Liver (tissue), 9 donors: ENCODE results near the gene DPRX. TPM values are rescaled to one million over a fixed set of nuclear protein-coding genes. Genes with fewer than 3 reads are reported as not detected.

Experiments used
- DNase-seq: peaks from one replicate; pipeline ENCODE4 v3.0.0-alpha.2; 2017; ENCODE audit warnings: low spot score
- H3K27ac ChIP-seq, 2 donors: one replicate each; pipeline ENCODE4 v1.7.0; 2013; ENCODE audit warnings: inconsistent platforms in 2 of 2, low read length in 2 of 2, control low read depth in 1 of 2, low read depth in 1 of 2, mild to moderate bottlenecking in 1 of 2
- H3K27me3 ChIP-seq, 4 donors: one replicate each; pipeline versions ENCODE4 v1.6.1 to v1.7.0; 2013; ENCODE audit warnings: low read length in 3 of 4, inconsistent platforms in 1 of 4, mild to moderate bottlenecking in 1 of 4, moderate library complexity in 1 of 4; ENCODE audit not compliant: control insufficient read depth in 4 of 4, insufficient read depth in 4 of 4
- H3K36me3 ChIP-seq, 4 donors: one replicate each; pipeline versions ENCODE4 v1.6.1 to v1.7.0; 2013; ENCODE audit warnings: low read length in 3 of 4, mild to moderate bottlenecking in 3 of 4, low read depth in 1 of 4, moderate library complexity in 1 of 4; ENCODE audit not compliant: control insufficient read depth in 4 of 4, insufficient read depth in 3 of 4
- H3K4me1 ChIP-seq, 4 donors: one replicate each; pipeline versions ENCODE4 v1.6.1 to v1.7.0; 2013; ENCODE audit warnings: low read length in 3 of 4, mild to moderate bottlenecking in 3 of 4, moderate library complexity in 1 of 4; ENCODE audit not compliant: control insufficient read depth in 4 of 4, insufficient read depth in 4 of 4
- H3K4me3 ChIP-seq, 3 donors: one replicate each; pipeline versions ENCODE4 v1.6.1 to v1.7.0; 2013; ENCODE audit warnings: low read length in 3 of 3, control low read depth in 1 of 3, low read depth in 1 of 3, mild to moderate bottlenecking in 1 of 3
- H3K9ac ChIP-seq, 2 donors: one replicate each; pipeline ENCODE4 v1.7.0; 2013; ENCODE audit warnings: low read length in 2 of 2, mild to moderate bottlenecking in 2 of 2, moderate library complexity in 2 of 2, control low read depth in 1 of 2, low read depth in 1 of 2
- H3K9me3 ChIP-seq, 4 donors: one replicate each; pipeline versions ENCODE4 v1.6.1 to v1.7.0; 2013; ENCODE audit warnings: low read length in 3 of 4; ENCODE audit not compliant: control insufficient read depth in 4 of 4
- ATF3 ChIP-seq: IDR thresholded peaks from 2 replicates; pipeline ENCODE4 v1.6.1; 2016; ENCODE audit warnings: antibody characterized with exemption
- CTCF ChIP-seq: fragments of 150-350 bp; IDR thresholded peaks from 2 replicates; pipeline ENCODE4 v1.5.1; 2017; ENCODE audit warnings: improper control_type of control experiment, low read depth, low read length; ENCODE audit not compliant: missing input control
- EGR1 ChIP-seq, 2 donors: IDR thresholded peaks; 2 replicates each; pipeline ENCODE4 v1.6.1; 2016 to 2018; ENCODE audit warnings: antibody characterized with exemption in 2 of 2, low read depth in 2 of 2
- FOXA1 ChIP-seq: IDR thresholded peaks from 2 replicates; pipeline ENCODE4 v1.6.1; 2016; ENCODE audit warnings: antibody characterized with exemption
- FOXA2 ChIP-seq: IDR thresholded peaks from 2 replicates; pipeline ENCODE4 v1.6.1; 2016; ENCODE audit warnings: antibody characterized with exemption
- GABPA ChIP-seq, 2 donors: IDR thresholded peaks in 1 of 2; conservative IDR thresholded peaks in 1 of 2; 2 replicates each; pipeline ENCODE4 v1.6.1; 2016; ENCODE audit warnings: antibody characterized with exemption in 2 of 2, mild to moderate bottlenecking in 1 of 2, moderate library complexity in 1 of 2
- HNF4A ChIP-seq, 2 donors: conservative IDR thresholded peaks; 2 replicates each; pipeline ENCODE4 v1.6.1; 2016; ENCODE audit warnings: antibody characterized with exemption in 2 of 2, mild to moderate bottlenecking in 2 of 2
- HNF4G ChIP-seq: IDR thresholded peaks from 2 replicates; pipeline ENCODE4 v1.6.1; 2016; ENCODE audit warnings: antibody characterized with exemption
- JUND ChIP-seq, 2 donors: IDR thresholded peaks; 2 replicates each; pipeline ENCODE4 v1.6.1; 2016; ENCODE audit warnings: antibody characterized with exemption in 2 of 2
- MAX ChIP-seq: IDR thresholded peaks from 2 replicates; pipeline ENCODE4 v1.6.1; 2016; ENCODE audit warnings: antibody characterized with exemption
- NR2F2 ChIP-seq: IDR thresholded peaks from 2 replicates; pipeline ENCODE4 v1.6.1; 2016; ENCODE audit warnings: antibody characterized with exemption
- RAD21 ChIP-seq, 2 donors: IDR thresholded peaks; 2 replicates each; pipeline ENCODE4 v1.6.1; 2016; ENCODE audit warnings: antibody characterized with exemption in 2 of 2, mild to moderate bottlenecking in 2 of 2
- REST ChIP-seq: IDR thresholded peaks from 2 replicates; pipeline ENCODE4 v1.6.1; 2016; ENCODE audit warnings: antibody characterized with exemption, mild to moderate bottlenecking
- RXRA ChIP-seq, 2 donors: IDR thresholded peaks; 2 replicates each; pipeline ENCODE4 v1.6.1; 2017 to 2018; ENCODE audit warnings: antibody characterized with exemption in 2 of 2, mild to moderate bottlenecking in 1 of 2
- SP1 ChIP-seq: IDR thresholded peaks from 2 replicates; pipeline ENCODE4 v1.6.1; 2018; ENCODE audit warnings: antibody characterized with exemption, mild to moderate bottlenecking
- TAF1 ChIP-seq: conservative IDR thresholded peaks from 2 replicates; pipeline ENCODE4 v1.6.1; 2016; ENCODE audit warnings: antibody characterized with exemption, mild to moderate bottlenecking
- YY1 ChIP-seq: IDR thresholded peaks from 2 replicates; pipeline ENCODE4 v1.6.1; 2016; ENCODE audit warnings: antibody characterized with exemption, mild to moderate bottlenecking
- ZBTB33 ChIP-seq: IDR thresholded peaks from 2 replicates; pipeline ENCODE4 v1.6.1; 2016; ENCODE audit warnings: antibody characterized with exemption
- WGBS: extraction: QIAGEN DNeasy Blood & Tissue Kit; methylation state at CpG from one replicate; pipeline ENCODE4 v1.1.7; 2013; 5-methylcytosine and 5-hydroxymethylcytosine counted together
- polyA plus RNA-seq, 2 donors: library from polyadenylated mRNA; stranded (reverse) in 1 of 2; unstranded in 1 of 2; fragments of 200-250 nt in 1 of 2; fragments of >200 nt in 1 of 2; fragmentation: Nextera tagmentation in 1 of 2; extraction: Ambion mirVana in 1 of 2; gene quantifications; one replicate each; pipeline versions ENCODE4 v1.2.1 to v1.2.3, GENCODE V29; 2013 to 2015
- total RNA-seq, 2 donors: library from RNA; depleted of rRNA; stranded (reverse); fragments of >200 nt; gene quantifications; one replicate each; pipeline ENCODE4 v1.2.3, GENCODE V29; 2014
- donor health status: healthy.
- donor health status: healthy.
- donor health status: healthy.
- donor health status: healthy.
- donor health status: healthy.

Gene DPRX
- total and polyA plus RNA-seq, 4 donors: not detected

- H3K9ac ChIP-seq: no peak overlapping the region
- no peak overlapping the region for H3K4me3 ChIP-seq
- H3K27ac ChIP-seq: no peak overlapping the region
Measured at GRCh38 chr19:53621885-53622740, 9.7 kb upstream of the DPRX start.

GRCh38 chr19:53624771-53625545, 6.8 kb upstream of the DPRX start:
- no peak for TF ChIP-seq EGR1 (IDR thresholded peaks at IDR 0.05; ENCODE audit: low read depth in 2 of 2)
- TF ChIP-seq GABPA (IDR thresholded peaks at IDR 0.05 in 1 of 2, conservative IDR thresholded peaks at IDR 0.05 in 1 of 2): no peak
- TF ChIP-seq CTCF: no peak
- no peak for TF ChIP-seq NR2F2
- TF ChIP-seq FOXA1: no peak
- TF ChIP-seq HNF4G: no peak
- no peak for TF ChIP-seq RXRA (IDR thresholded peaks at IDR 0.05)
- no peak for TF ChIP-seq TAF1
- TF ChIP-seq JUND (IDR thresholded peaks at IDR 0.05): no peak
- TF ChIP-seq RAD21 (IDR thresholded peaks at IDR 0.05): no peak
- TF ChIP-seq MAX: no peak
- TF ChIP-seq FOXA2: no peak
- TF ChIP-seq ZBTB33: no peak
- no peak for TF ChIP-seq HNF4A (conservative IDR thresholded peaks at IDR 0.05)
- no peak for TF ChIP-seq ATF3
- no peak for TF ChIP-seq YY1
- no peak for TF ChIP-seq SP1
- no peak for TF ChIP-seq REST
- no peak for DNase-seq
- H3K9me3 ChIP-seq: no peaks in the 10 kb centered on the region
- no peak overlapping the region for H3K27ac ChIP-seq
- 69% methylated on average over 16 of the region's 16 CpGs for WGBS
- no peaks in the 10 kb centered on the region for H3K27me3 ChIP-seq
- H3K4me1 ChIP-seq: no peaks in the 10 kb centered on the region
- H3K36me3 ChIP-seq: no peaks in the 10 kb centered on the region
- no peak overlapping the region for H3K4me3 ChIP-seq
- H3K9ac ChIP-seq: no peak overlapping the region

More at GRCh38 chr19:53621885-53622740, 9.7 kb upstream of the DPRX start:
- Histone ChIP-seq H3K27me3 (no peaks in the 10 kb centered on the region), H3K4me1 (no peaks in the 10 kb centered on the region), H3K9me3 (peaks cover 0 to 2% (median under 1%) of the 10 kb centered on the region in 4 donors), H3K36me3 (no peaks in the 10 kb centered on the region)
- 48% methylated on average over 8 of the region's 8 CpGs for WGBS
- DNase-seq: no peak
- TF ChIP-seq JUND (IDR thresholded peaks at IDR 0.05) (no peak), YY1 (no peak), FOXA1 (no peak)
